GM12878 (cell line): Measurements from ENCODE around the gene ANKDD1A.

Experiments used
- MXI1 ChIP-seq: fragments of 150-350 bp; IDR thresholded peaks from 2 replicates; pipeline ENCODE4 v1.6.1; 2011; ENCODE audit warnings: low read depth, mild to moderate bottlenecking, inconsistent platforms, low read length, improper control_type of control experiment
- NBN ChIP-seq: fragments of 450-650 bp; IDR thresholded peaks from 2 replicates; pipeline ENCODE4 v1.6.1; 2016

GRCh38 chr15:64997066-64997465, 85.4 kb downstream of the ANKDD1A start:
- no peak for TF ChIP-seq NBN
- no peak for TF ChIP-seq MXI1
